Stimulated activated CD8-positive, alpha-beta memory T cell treated with anti-CD3 and anti-CD28 coated beads, Interleukin-4, amount 100 ng/mL, for 4 hours (primary cell): ENCODE data around the gene LCLAT1.
"Not testable (repeated sequence)": the region's sequence is repeated elsewhere in the genome, so short reads cannot be mapped to it uniquely, and the experiment has no call there.

Experiments used
- DNase-seq, 2 donors: peaks; one replicate each; pipeline ENCODE4 v3.0.0-alpha.2; 2020; ENCODE audit warnings: low read depth in 2 of 2, low spot score in 1 of 2

Gene LCLAT1

GRCh38 chr2:30633039-30633438 is 186.0 kb downstream of the LCLAT1 start:
- no peak for DNase-seq

- DNase-seq: no peak
Measured at GRCh38 chr2:30636311-30636710, 189.3 kb downstream of the LCLAT1 start.

- DNase-seq: no peak
Measured at GRCh38 chr2:30639836-30640235, 192.8 kb downstream of the LCLAT1 start.

GRCh38 chr2:30641765-30642345 is 194.8 kb downstream of the LCLAT1 start:
- no peak for DNase-seq

GRCh38 chr2:30643013-30643412 is 196.0 kb downstream of the LCLAT1 start:
- not testable (repeated sequence) for DNase-seq

GRCh38 chr2:30643674-30644073 is 196.6 kb downstream of the LCLAT1 start:
- no peak for DNase-seq

GRCh38 chr2:30645081-30645744 is 198.2 kb downstream of the LCLAT1 start:
- DNase-seq: no peak

GRCh38 chr2:30645745-30646119 is 198.7 kb downstream of the LCLAT1 start:
- DNase-seq: no peak

- no peak for DNase-seq
Measured at GRCh38 chr2:30647752-30648457, 200.9 kb downstream of the LCLAT1 start.

GRCh38 chr2:30649278-30649677 is 202.2 kb downstream of the LCLAT1 start:
- DNase-seq: no peak

GRCh38 chr2:30649828-30650227 is 202.8 kb downstream of the LCLAT1 start:
- no peak for DNase-seq

- DNase-seq: no peak
Measured at GRCh38 chr2:30652271-30652915, 205.3 kb downstream of the LCLAT1 start.

GRCh38 chr2:30653847-30654246 is 206.8 kb downstream of the LCLAT1 start:
- no peak for DNase-seq

- no peak for DNase-seq
Measured at GRCh38 chr2:30654404-30654803, 207.4 kb downstream of the LCLAT1 start.

GRCh38 chr2:30655211-30655610 is 208.2 kb downstream of the LCLAT1 start:
- no peak for DNase-seq

GRCh38 chr2:30655660-30656059 is 208.6 kb downstream of the LCLAT1 start:
- DNase-seq: no peak

- no peak for DNase-seq
Measured at GRCh38 chr2:30656079-30656478, 209.0 kb downstream of the LCLAT1 start.

- DNase-seq: no peak
Measured at GRCh38 chr2:30661173-30662107, 214.4 kb downstream of the LCLAT1 start.

GRCh38 chr2:30662268-30663131 is 215.5 kb downstream of the LCLAT1 start:
- DNase-seq: no peak

GRCh38 chr2:30663321-30663720 is 216.3 kb downstream of the LCLAT1 start:
- DNase-seq: no peak
